HG03045 (cell line): Measurements from ENCODE around the gene RRAS2.
"Not testable (repeated sequence)": the region's sequence is repeated elsewhere in the genome, so short reads cannot be mapped to it uniquely, and the experiment has no call there.

ENCODE experiments used
- ATAC-seq: cut with Tn5 transposase; IDR thresholded peaks from one replicate; pipeline ENCODE4 v1.9.1; 2021; ENCODE audit warnings: mild to moderate bottlenecking, moderate library complexity; ENCODE audit not compliant: unreplicated experiment

RRAS2 gene

DNA sequence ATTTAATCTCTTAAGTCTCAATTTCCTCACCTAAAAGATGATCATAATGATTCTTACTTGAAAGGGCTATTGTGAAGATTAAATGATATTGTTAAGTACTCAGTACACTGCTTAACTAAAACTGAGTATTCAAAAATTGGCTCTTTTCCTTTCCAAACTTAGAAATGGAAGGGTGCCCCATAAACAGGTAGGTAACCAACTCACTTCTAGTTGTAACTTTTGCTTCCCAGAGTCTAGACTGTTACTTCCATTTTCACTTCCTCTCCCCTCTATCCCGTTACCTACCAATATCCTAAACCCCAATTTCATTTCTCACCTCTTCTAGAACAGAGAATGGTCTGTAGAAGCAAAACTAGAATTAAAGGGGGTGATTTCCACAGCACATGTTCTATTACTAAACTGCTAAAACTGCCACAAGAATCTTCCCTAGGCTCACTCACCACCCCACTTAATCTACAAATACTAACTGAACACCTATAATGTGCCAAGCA, 50.0 kb downstream of the RRAS2 start:
- peak; percentile 35 for ATAC-seq

- ATAC-seq, result no peak
These were observed 50.7 kb downstream of the RRAS2 start for GRCh38 chr11:14308114-14308896.

- no peak for ATAC-seq
These were observed 52.5 kb downstream of the RRAS2 start for GRCh38 chr11:14306481-14306880.

DNA sequence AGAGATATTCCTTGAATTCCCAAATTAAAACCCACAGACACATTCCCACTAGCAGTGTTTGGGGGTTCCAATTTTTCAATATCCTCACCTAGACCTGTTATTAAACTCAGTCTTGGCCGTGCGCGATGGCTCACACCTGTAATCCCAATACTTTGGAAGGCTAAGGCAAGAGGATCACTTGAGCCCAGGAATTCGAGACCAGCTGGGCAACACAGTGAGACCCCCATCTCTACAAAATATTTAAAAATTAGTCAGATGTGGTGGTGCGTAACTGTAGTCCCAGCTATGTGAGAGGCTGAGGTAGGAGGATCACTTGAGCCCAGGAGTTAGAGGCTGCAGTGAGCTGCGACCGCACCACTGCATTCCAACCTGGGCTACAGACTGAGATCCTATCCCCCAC, 53.3 kb downstream of the RRAS2 start:
- no peak for ATAC-seq

- no peak for ATAC-seq
These were observed 54.4 kb downstream of the RRAS2 start for GRCh38 chr11:14304601-14305000.

DNA sequence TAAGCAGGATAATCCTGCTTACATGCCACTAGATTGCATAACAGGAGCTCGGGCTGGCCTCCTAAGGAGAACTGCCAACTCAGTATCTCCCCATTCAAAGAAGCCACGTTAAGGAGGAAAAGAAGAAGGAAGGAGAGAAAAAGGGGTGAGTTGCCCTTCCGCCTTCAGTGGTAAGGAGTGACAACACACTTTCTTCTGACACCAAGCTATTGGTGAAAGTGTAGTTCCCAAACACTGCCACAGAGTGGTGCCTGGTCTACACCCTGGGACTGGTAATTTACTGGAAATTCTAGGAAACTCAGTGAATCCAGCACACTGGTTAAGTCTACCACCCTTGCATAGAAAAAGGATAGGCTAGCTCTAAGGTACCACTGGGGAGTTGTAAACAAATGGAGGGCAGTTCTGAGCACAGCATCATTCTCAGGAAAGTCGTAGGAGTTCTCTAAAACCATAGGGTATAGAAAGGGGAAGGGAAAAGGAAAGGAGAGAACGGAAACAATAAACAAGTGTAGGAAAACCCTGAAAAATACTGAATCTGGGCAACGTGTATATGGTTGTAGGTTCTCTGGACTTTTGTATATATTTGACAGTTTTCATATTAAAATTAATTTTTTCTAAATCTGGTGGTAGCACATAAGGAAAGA, 58.2 kb downstream of the RRAS2 start:
- ATAC-seq, result peak; percentile 68

DNA sequence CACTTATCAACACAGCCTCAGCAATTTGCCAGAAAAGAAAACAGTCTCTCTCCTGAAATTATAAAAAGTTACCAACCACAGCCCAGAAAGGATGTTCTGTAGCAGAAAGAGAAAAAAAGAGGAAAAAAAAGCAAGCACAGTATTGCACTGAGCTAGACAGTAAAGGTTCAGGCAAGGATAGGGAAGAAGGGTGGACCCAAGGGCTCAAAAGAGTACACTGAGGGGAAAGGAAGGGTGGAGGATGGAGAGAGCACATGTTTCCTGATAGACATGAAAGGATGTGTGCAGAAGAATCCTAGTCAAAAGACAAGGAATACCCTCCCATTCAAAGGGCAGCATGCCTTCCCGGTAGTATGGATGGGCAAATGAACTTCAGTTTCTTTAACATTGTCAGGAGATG, 59.1 kb downstream of the RRAS2 start:
- ATAC-seq, result no peak

GRCh38 chr11:14290422-14290821, 68.6 kb downstream of the RRAS2 start:
- no peak for ATAC-seq

- no peak for ATAC-seq
These were observed 70.6 kb downstream of the RRAS2 start for GRCh38 chr11:14288189-14288935.

DNA sequence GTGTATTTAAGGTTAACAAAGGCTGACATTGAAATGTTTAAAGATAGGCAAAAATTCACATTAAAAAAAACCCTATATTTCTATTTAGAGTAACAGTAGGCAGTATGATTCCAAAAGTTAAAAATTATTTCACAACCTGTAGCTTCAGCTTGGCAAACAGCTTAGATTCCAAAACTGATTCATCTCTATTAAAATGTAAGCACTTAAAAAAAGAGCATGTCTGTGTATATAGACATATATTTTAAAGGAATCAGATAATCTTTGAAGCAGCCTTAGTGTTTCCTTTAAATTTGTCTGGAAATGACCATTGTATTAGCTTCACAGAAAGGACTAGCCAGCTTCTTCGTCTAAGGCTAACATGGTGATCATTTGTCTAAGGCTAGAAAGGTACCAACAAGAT, 80.1 kb downstream of the RRAS2 start:
- not testable (repeated sequence) for ATAC-seq

DNA sequence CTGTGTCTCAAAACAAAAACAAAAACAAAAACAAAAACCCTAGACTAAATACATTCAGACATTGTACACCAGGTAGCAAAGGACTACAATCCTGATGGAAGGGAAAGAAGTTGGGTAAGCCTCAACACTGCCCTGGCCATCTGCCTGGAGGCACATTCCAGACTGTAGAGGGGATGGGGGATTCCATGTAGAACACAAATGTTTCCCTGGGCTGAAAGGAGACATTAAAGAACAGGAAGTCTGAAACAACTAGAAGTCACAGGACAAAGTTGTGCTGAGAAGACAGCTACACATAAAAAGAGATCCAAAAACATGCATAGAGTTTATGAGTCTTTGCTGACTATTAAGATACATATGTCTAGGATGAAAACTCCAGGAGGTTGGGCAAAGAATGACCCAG, 83.9 kb downstream of the RRAS2 start:
- ATAC-seq, result no peak

DNA sequence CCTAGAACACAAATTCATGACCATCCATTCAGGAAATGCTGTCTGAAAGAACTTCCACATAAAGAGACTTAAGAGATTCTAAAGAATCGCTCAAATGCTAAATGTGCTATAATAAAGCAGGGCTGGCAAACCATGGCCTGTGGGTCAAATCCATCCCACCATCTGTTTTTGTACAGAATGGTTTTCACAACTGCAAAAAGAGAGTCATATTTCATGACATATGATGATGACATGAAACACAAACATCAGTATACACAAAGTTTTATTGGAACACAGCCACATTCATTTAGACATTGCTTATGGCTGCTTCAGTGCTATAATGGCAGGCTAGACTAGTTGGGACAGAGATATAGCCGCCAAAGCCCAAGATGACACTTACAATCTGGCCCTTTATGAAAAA, 85.1 kb downstream of the RRAS2 start:
- ATAC-seq, result no peak

- peak; percentile 48 for ATAC-seq
These were observed 88.1 kb downstream of the RRAS2 start for GRCh38 chr11:14270690-14271542.

- no peak for ATAC-seq
These were observed 89.0 kb downstream of the RRAS2 start for GRCh38 chr11:14269692-14270573.

DNA sequence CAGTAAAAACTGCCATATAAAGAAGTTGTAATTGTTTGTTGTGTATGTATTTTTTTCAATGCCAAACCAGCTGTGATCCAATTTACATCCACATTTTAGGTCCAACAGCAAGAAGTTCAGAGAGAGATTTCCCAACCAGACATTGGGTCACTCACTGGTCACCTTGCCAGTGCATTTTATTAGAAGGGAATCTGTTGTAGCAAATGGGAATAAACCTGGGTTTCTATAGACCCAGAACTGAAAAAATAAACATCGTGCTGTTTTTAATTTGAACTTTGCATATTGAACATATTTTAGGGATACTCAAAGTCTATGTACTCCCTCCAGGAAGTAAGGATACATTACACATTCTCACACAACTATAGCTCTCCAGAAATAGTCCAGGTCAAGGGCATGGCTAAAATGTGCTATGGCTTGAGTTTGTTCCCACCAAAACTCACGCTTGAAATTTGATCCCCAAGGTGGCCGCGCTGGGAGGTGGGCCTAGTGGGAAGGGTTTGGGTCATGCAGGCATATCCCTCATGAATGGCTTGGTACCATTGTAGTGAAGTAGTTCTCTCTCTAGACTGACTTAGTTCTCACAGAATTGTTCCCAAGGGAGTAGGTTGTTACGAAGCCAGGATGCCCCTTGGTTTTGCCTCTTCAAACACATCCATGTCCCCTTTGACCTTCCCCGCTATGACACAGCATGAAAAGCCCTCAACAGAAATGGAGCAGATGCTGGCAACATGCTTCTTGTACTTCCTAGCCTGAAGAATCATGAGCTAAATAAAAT, 90.9 kb downstream of the RRAS2 start:
- no peak for ATAC-seq

- no peak for ATAC-seq
These were observed 92.4 kb downstream of the RRAS2 start for GRCh38 chr11:14266622-14267021.

DNA sequence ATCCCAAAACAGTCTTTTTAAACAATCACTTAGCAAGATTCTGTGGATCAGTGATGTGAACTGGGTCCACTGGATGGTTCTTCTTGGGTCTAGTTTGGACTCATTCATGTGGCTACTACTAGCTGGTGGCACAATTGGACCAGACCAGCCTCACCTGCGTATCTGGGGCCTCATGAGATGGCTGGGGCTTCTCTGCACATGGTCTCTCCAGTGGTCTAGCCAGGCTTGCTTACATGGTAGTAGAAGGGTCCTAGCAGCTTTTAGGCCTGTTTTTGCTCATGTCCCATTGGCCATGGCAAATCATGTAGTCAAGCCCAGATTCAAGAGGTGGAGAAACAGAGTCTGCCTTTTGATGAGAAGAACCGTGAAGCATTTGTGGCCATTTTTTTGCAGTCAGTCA, 94.0 kb downstream of the RRAS2 start:
- ATAC-seq, result no peak

DNA sequence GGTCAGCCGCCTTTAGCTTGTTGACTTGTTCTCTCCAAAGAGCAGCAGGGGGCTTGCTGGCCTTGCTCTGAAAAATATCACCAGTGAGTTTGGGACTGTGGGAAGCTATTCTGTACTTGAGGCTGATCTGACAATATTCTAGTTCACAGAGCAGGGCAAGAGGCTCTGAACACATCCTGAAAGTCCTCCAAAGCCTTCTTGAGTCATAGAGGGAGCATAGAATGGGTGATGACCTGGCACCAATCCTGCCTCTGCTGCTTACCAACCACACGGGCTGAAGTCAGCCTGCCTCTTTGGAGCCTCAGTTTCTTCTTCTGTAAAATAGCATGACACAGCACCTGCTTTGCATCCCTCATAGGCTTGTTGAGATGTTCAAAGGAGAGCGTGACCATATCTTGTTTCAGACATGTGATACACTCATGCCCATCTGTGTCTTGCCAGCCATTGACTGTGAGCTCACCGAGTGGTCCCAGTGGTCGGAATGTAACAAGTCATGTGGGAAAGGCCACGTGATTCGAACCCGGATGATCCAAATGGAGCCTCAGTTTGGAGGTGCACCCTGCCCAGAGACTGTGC, 96.6 kb downstream of the RRAS2 start:
- no peak for ATAC-seq

GRCh38 chr11:14261066-14261465, 97.9 kb downstream of the RRAS2 start:
- no peak for ATAC-seq
